ENCODE results near the gene IBTK.

IBTK gene

GRCh38 chr6:82179415-82179814, 68.1 kb downstream of the IBTK start:
- no peaks in the 10 kb centered on the region for H3F3A ChIP-seq (ENCODE audit: control insufficient read depth, insufficient read depth)
- no peaks in the 10 kb centered on the region for H3K79me2 ChIP-seq (ENCODE audit: control insufficient read depth, low read length)
- no peaks in the 10 kb centered on the region for H3K9me2 ChIP-seq (replicated peaks; ENCODE audit: control insufficient read depth, low read length)
- no peak overlapping the region for H3K4me3 ChIP-seq (ENCODE audit: low read length)
- no peaks in the 10 kb centered on the region for H3K4me1 ChIP-seq (ENCODE audit: control insufficient read depth, low read length)
- peaks cover 53% of the 10 kb centered on the region for H3K36me3 ChIP-seq (ENCODE audit: control insufficient read depth, low read length)
- H3K27ac ChIP-seq (ENCODE audit: low read depth, low read length) = no peak overlapping the region
- H3K9me3 ChIP-seq (ENCODE audit: control insufficient read depth, insufficient read depth, low read length) = no peaks in the 10 kb centered on the region
- H3K27me3 ChIP-seq (ENCODE audit: control insufficient read depth, low read length) = no peaks in the 10 kb centered on the region
- TF ChIP-seq EZH2phosphoT487 (IDR thresholded peaks at IDR 0.05; ENCODE audit: borderline replicate concordance, low read length) (no peak), CTCF (IDR thresholded peaks at IDR 0.05; ENCODE audit: low read depth, low read length, poor library complexity, severe bottlenecking) (no peak)
- H4K20me1 ChIP-seq (ENCODE audit: control insufficient read depth, insufficient read depth, low read depth, low read length) = no peaks in the 10 kb centered on the region
- H3K4me2 ChIP-seq (ENCODE audit: low read length) = no peak overlapping the region

- Histone ChIP-seq H3K4me3 (ENCODE audit: low read length) (no peak overlapping the region), H3K9me2 (replicated peaks; ENCODE audit: control insufficient read depth, low read length) (no peaks in the 10 kb centered on the region), H3F3A (ENCODE audit: control insufficient read depth, insufficient read depth) (no peaks in the 10 kb centered on the region), H4K20me1 (ENCODE audit: control insufficient read depth, insufficient read depth, low read depth, low read length) (no peaks in the 10 kb centered on the region), H3K27ac (ENCODE audit: low read depth, low read length) (no peak overlapping the region), H3K4me1 (ENCODE audit: control insufficient read depth, low read length) (no peaks in the 10 kb centered on the region), H3K9me3 (ENCODE audit: control insufficient read depth, insufficient read depth, low read length) (no peaks in the 10 kb centered on the region), H3K4me2 (ENCODE audit: low read length) (no peak overlapping the region), H3K27me3 (ENCODE audit: control insufficient read depth, low read length) (no peaks in the 10 kb centered on the region), H3K36me3 (ENCODE audit: control insufficient read depth, low read length) (peaks cover 50% of the 10 kb centered on the region), H3K79me2 (ENCODE audit: control insufficient read depth, low read length) (no peaks in the 10 kb centered on the region)
- no peak for TF ChIP-seq EZH2phosphoT487 (IDR thresholded peaks at IDR 0.05; ENCODE audit: borderline replicate concordance, low read length)
- no peak for TF ChIP-seq CTCF (IDR thresholded peaks at IDR 0.05; ENCODE audit: low read depth, low read length, poor library complexity, severe bottlenecking)
Observed at GRCh38 chr6:82178759-82179112, 68.8 kb downstream of the IBTK start.

DNA sequence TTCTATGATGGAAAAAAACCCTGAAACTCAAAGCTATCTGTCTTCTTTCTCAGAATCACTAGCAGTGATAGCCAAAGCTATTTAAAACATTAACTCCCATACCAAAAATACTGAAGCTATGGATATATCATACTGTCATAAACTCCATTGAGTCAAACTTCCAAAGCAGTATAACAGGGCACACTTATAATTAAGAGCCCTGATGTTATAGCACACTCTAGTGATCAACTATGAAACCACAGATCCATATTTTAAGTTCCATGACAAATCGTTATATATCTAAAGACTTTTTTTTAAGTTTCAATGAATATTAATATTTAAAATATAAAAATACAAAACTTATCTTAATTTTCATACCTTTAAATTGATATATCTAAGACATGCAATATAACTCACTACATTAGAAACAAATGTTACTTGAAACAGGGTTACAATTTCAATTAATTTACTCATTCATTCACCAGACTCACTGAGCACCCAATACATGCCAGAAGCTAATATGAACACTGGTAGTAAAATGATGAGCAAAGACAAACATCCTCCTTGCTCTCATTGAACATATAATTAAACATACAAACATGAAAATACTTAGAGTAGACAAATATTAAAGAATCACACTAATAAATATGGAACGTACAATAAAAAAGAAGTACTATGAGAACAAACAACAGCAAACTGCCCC, 69.3 kb downstream of the IBTK start:
- peaks cover 50% of the 10 kb centered on the region for H3K36me3 ChIP-seq (ENCODE audit: control insufficient read depth, low read length)
- no peak overlapping the region for H3K4me2 ChIP-seq (ENCODE audit: low read length)
- no peaks in the 10 kb centered on the region for H3K27me3 ChIP-seq (ENCODE audit: control insufficient read depth, low read length)
- H3K4me3 ChIP-seq (ENCODE audit: low read length) = no peak overlapping the region
- H3K4me1 ChIP-seq (ENCODE audit: control insufficient read depth, low read length) = no peaks in the 10 kb centered on the region
- H3F3A ChIP-seq (ENCODE audit: control insufficient read depth, insufficient read depth) = no peaks in the 10 kb centered on the region
- TF ChIP-seq CTCF (IDR thresholded peaks at IDR 0.05; ENCODE audit: low read depth, low read length, poor library complexity, severe bottlenecking) (peak; percentile 31), EZH2phosphoT487 (IDR thresholded peaks at IDR 0.05; ENCODE audit: borderline replicate concordance, low read length) (no peak)
- H3K9me2 ChIP-seq (replicated peaks; ENCODE audit: control insufficient read depth, low read length) = no peaks in the 10 kb centered on the region
- no peaks in the 10 kb centered on the region for H4K20me1 ChIP-seq (ENCODE audit: control insufficient read depth, insufficient read depth, low read depth, low read length)
- no peaks in the 10 kb centered on the region for H3K79me2 ChIP-seq (ENCODE audit: control insufficient read depth, low read length)
- H3K9me3 ChIP-seq (ENCODE audit: control insufficient read depth, insufficient read depth, low read length) = no peaks in the 10 kb centered on the region
- no peak overlapping the region for H3K27ac ChIP-seq (ENCODE audit: low read depth, low read length)

Measured in DOHH2 (cell line).